Inflammatory macrophage treated with lipopolysaccharide for 4 hours (primary cell): ENCODE measurements around the gene ENO2.
"Not testable (repeated sequence)": the region's sequence is repeated elsewhere in the genome, so short reads cannot be mapped to it uniquely, and the experiment has no call there.

Experiments
- DNase-seq: peaks from one replicate; pipeline ENCODE4 v3.0.0-alpha.2; 2020

ENO2 gene

DNA sequence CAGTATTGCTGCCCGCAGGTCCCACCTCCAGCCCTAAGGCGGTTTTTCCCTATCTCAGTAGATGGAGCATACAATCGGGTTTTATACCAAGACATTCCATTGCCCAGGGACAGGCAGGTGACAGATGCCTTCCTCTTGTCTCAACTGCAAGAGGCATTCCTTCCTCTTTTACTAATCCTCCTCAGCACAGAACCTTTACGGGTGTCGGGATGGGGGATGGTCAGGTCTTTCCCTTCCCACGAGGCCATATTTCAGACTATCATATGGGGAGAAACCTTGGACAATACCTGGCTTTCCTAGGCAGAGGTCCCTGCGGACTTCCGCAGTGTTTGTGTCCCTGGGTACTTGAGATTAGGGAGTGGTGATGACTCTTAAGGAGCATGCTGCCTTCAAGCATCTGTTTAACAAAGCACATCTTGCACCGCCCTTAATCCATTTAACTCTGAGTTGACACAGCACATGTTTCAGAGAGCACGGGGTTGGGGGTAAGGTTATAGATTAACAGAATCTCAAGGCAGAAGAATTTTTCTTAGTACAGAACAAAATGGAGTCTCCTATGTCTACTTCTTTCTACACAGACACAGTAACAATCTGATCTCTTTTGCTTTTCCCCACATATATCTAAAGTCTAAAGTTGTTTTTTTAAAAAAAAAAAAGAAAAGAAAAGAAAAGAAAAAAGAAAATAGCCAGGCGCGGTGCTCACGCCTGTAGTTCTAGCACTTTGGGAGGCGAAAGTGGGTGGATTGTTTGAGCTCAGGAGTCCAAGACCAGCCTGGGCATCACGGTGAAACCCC, 28.0 kb upstream of the ENO2 start:
- DNase-seq = not testable (repeated sequence)

DNA sequence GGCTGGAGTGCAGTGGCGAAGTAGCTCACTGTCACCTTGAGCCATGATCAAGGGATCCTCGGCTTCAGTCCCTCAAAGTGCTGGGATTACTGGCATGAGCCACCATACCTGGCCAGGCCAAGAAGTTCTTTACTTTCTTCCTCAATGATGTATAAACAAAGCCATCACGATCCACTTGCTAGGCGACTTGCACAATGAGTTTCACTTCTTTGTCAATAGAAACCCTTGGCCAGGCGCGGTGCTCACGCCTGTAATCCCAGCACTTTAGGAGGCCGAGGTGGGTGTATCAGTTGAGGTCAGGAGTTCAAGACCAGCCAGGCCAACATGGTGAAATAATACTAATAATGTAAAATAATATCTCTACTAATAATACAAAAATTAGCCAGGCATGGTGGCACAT, 26.9 kb upstream of the ENO2 start:
- peak; percentile 78 for DNase-seq

DNA sequence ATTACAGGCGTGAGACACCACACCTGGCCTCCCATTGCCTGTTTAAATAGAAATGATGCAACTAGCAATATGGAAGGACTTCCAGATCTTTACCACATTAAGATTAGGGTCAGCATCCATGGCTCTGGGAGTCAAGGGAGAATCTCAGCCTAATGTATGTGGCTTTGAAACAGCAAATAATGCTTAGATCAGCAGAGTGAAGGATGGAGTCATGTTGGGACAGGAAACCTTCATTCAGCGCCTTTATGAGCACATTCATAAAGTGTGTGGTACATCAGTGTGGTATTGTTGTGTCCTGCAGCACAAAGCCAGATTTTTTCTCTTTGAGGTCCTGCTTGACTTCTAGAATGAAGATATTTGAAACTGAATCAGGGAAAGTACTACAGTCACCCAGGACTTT, 26.0 kb upstream of the ENO2 start:
- DNase-seq = no peak

DNA sequence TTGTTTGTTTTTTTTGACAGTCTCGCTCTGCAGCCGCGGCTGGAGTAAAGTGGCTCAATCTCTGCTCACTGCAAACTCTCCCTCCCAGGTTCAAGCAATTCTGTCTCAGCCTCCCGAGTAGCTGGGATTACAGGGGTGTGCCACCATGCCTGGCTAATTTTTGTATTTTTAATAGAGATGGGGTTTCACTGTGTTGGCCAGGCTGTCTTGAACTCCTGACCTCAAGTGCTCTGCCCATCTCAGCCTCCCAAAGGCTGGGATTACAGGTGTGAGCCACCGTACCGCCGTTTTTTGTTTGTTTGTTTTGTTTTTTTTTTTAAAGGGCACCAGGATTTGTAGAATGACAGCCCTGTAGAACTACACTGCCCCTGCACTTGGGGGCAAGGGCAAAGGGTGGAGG, 25.6 kb upstream of the ENO2 start:
- not testable (repeated sequence) for DNase-seq

DNA sequence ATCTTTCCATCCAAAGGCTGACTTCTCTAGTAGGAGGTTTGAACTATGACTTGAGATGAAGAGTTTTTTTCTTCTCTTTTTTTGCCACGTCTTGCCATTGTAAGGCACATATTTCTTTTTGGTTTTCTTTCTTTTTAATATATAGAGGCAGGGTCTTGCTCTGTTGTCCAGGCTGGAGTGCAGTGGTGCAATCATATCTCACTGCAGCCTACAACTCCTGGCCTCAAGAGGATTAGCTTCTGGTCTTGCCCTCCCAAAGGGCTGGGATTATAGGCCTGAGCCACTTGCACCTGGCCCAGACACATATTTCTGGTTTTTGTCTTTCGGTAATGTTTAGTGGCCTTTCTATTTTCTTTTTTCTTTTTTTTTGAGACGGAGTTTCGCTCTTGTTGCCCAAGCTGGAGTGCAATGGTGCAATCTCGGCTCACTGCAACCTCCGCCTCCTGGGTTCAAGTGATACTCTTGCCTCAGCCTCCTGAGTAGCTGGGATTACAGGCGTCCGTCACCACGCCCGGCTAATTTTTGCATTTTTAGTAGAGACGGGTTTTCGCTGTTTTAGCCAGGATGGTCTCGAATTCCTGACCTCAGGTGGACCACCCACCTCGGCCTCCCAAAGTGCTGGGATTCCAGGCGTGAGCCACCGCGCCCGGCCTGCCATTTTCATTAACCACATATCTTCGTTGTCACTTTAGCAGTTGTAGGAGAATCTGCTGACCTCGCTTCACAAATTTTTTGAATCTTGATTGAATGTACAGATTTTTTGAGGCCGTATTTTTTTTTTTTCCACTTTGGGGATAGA, 24.4 kb upstream of the ENO2 start:
- DNase-seq = not testable (repeated sequence)

DNA sequence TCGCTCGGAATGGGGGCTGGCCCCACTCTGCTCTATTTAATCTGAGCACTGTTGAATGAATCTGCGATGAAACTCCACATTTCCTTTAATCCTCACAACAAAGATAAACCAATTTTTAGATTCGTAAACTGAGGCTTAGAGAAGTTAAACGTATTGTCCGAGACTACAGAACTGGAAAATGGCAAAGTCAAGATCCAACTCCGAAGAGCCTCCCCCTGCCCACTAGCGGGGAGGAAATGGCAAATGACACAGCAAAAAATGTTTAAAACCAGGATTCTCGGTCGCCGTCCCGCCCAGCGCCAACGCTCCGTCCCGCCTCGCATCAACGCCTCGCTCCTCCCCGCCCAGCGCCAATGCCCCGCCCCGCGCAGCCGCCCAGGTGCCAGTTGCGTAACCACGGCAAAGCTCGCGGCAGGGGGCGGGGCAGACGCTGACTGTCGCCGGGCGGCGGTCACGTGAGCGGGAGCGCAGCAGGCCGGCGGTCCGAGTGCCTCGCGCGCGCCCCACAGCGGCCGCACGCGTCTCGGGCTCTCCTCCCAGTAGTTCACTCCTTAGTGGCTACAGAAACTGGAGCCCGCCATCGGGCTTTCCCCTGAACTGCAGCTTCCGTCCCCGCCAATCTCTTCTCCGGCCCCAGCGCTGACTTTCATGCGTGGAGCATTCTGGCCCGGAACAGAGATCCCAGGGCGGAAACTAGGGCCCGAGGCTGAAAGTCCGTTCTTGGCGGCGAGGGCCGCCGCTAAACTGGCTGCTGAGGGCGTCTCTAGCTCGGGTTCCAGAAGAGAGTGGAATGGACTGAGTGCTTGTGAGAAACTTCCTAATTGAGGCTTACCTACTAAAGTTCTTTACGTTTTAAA, 23.4 kb upstream of the ENO2 start:
- DNase-seq = peak; percentile 98

DNA sequence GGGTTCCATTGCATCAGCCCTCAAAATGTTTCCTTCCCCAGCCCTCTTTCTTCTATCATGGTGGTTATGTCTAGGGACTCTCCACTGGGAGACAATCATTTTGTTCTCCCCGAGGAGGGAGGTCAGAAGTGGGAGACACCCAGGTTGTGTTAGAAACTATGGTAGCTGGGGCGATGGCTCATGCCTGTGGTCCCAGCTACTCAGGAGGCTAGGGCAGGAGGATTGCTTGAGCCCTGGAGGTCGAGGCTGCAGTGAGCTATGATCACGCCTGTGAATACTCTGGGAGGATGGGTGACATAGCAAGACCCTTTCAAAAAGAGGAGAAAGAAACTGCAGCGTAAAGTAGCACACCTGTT, 22.8 kb upstream of the ENO2 start:
- no peak for DNase-seq

DNA sequence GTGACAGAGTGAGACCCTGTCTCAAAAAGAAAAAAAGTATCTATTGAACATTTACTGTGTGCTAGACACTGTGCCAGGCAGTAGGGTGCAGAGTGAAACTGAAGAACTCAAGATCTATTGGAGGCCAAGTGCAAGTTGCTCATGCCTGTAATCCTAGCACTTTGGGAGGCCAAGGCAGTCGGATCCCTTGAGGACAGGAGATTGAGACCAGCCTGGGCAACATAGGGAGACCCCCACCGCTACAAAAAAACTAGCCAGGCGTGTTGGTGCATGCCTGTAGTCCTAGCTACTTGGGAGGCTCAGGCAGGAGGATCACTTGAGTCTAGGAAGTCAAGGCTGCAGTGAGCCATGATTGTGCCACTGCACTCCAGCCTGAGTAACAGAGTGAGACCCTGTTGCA, 21.7 kb upstream of the ENO2 start:
- DNase-seq = not testable (repeated sequence)

DNA sequence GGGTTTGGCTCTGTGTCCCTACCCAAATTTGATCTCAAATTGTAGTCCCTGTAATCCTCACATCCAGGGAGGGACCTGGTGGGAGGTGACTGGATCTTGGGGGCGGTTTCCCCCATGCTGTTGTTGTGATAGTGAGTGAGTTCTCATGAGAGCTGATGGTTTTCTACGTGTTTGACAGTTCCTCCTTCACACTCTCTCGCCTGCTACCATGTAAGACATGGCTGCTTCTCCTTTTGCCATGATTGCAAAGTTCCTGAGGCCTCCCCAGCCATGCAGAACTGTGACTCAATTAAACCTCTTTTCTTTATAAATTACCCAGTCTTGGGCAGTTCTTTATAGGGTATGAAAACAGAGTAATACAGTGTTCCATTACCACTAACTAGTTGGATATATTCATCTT, 20.1 kb upstream of the ENO2 start:
- DNase-seq = peak; percentile 51

DNA sequence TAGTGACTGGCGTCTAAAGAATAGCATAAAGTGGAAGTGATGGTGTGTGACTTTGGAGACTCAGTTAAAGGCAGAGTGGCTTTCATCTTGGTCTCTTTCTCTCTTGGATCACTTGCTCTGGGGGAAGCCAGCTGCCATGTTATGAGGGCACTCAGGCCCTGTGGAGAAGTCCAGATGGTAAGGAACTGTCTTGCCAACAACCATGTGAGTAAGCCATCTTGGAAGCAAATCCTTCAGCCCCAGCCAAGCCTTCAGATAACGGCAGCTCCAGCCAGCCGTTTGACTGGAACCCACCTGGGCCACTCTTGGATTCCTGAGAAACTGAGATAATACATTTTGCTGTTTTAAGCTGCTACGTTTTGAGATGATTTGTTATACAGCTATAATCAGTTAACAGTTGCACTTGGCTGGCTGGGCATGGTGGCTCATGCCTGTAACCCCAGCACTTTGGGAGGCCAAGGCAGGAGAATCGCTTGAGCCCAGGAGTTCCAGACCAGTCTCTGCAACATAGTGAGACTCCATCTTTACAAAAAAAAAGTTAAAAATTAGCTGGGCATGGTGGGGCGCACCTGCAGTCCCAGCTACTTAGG, 17.4 kb upstream of the ENO2 start:
- no peak for DNase-seq

DNA sequence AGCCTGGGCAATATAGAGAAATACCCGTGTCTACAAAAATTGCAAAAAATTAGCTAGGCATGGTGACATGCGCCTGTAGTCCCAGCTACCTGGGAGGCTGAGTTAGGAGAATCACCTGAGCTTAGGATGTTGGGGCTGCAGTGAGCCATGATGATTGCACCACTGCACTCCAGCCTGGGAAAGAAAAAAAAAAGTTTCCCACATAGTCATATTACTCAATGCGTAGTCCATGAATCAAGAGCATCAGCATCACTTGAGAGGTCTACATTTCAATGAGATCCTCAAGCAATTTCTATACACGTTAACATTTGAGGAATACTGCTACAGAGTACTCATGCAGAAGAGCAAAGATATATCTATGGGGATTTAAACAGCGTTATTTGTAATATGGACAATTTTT, 15.0 kb upstream of the ENO2 start:
- DNase-seq = peak; percentile 50

DNA sequence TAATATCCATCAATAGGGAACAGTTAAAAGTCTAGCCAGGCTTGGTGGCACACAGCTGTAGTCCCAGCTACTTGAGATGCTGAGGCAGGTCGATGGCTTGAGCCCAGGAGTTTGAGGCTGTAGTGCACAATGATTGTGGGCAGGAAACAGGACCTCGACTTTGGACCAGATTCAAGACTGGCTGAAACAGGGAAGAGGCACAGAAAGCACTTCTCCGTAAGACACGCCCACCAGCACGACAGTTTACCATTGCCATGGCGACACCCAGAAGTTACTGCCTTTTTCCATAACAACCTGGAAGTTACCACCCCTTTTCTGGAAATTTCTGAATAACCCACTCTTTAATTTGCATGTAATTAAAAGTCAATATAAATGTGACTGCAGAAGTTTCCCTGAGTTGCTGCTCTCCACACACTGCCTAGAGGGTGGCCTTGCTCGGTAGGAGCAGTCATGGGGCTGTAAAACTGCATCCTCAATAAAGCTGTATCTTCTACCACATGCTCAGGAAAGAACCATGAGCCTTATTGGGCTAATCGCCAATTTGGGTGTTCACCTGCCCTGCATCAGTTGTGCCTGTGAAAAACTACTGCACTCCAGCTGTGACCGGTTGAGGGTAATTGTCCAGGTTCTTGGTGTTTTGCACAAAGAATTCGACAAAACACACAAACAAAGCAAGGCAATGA, 14.4 kb upstream of the ENO2 start:
- peak; percentile 85 for DNase-seq

DNA sequence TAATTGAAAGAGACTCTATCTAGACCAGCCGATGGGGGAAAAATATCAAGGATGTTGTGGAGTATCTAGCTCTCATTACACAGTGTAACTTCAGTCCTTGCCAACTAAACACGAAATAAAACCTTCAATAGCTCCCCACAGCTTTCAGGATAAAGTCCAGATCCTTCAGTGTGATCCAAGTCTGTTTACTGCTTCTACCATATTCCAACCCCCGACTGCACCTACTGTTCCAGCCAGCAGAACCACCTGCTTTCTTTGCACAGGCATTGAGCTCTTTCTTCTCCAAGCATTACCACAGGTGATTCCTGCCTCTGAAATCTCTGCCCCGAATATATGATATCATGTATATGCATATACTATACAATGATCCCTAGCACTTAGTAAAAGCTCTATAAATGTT, 11.9 kb upstream of the ENO2 start:
- no peak for DNase-seq

DNA sequence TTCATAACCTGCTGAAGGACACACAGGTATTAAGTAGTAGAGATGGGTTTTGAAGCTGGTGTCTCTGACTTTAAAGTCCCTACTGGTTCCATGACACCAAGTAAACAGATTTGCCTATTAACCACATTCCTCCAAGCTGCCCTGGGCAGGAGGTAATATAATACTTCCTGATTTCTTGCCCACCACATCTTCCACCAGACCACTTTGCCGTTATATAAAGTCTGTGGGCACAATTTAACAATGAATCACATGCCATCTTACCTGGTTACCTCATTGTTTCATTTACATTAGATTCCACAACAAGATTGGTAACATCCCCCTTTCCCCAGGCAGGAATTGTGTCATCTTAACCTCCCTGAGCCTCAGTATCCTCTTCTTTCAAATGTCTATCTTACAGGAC, 10.7 kb upstream of the ENO2 start:
- no peak for DNase-seq

DNA sequence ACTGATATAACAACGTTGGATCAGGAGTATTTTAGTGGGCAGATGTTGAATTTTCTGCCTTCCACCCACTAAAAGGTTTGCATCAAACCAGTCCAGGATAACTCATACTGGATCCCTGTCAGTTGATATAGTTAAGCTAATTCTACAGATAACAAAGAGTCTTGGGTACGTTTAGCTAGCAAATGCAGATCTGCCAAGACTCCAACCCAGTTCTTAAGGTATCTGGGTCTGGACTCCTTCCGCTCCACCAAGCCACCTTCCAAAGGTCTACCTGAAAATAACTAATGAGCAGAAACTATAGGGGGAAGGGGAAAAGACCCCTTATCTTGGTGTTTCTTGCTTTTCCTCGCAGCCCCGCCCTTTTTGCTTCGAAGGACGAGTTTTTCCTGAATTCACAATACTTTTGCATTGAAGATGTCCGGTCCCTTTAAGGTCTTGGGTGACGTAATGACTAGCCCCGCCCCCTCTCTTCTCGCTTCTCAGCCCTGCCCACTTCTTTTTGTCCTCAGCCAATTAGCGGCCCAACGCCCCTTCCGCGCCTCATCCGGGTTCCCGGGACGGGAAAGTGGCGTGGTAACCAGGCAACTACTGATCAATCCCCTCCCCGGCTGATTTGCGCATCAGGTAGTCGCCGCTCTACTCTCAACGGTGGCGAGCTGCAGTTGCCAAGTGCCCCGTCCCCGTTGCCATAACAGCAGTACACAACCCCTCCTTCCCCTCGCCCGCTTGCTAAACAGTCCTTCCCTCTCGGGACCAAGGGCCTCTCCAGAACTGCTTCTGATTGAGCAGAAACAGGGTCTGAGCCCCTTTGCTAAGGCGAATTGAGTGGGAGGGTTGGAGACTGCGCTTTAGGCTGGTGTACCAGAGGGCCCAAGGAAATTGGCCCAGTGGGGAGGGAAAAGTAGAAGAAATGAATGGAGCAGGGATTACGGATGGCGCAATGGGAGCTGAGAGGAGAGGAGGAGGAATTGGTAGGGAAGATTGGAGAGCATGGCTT, 9.8 kb upstream of the ENO2 start, which contains the start of gene LRRC23:
LRRC23 (plus strand) TSS at position 543 of the 997 bp plus-strand sequence. CDS start 812 bp downstream, outside the sequence.
- DNase-seq = peak; percentile 96

DNA sequence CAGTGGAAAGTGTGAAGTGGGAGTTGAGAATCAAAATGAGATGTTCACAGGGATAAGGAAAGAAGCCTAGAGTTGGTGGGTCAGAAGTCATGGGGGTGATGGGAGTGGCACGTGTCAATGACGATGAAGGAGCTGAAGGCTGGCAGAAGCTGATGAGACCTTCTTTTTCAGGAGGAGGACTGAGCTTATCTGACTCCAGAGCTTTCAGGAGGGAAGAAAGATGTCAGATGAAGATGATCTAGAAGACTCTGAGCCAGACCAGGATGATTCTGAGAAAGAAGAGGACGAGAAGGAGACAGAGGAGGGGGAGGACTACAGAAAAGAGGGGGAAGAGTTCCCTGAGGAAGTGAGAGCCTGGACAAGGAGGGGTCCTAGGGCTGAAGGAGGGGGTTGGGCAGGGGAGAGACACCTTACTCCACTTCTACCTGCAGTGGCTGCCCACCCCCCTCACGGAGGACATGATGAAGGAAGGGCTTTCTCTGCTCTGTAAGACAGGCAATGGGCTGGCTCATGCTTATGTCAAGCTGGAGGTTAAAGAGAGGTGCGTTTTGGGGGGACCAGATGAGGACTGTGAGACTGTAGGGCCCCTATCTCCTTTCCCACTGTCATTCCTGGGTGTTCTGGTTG, 8.9 kb upstream of the ENO2 start:
- DNase-seq = no peak

DNA sequence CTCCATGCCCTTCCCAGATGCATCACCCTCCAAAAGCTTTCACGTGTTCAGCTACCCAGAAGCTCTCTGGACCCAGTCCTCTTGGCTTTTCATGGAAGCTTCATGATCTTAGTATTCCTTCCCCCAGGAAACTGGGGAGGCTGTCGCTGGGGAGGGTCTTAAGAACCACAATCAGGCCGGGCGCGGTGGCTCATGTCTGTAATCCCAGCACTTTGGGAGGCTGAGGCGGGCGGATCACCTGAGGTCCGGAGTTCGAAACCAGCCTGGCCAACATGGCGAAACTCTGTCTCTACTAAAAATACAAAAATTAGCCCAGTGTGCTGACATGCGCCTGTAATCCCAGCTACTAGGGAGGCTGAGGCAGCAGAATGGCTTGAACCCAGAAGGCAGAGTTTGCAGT, 6.2 kb upstream of the ENO2 start:
- DNase-seq = not testable (repeated sequence)

DNA sequence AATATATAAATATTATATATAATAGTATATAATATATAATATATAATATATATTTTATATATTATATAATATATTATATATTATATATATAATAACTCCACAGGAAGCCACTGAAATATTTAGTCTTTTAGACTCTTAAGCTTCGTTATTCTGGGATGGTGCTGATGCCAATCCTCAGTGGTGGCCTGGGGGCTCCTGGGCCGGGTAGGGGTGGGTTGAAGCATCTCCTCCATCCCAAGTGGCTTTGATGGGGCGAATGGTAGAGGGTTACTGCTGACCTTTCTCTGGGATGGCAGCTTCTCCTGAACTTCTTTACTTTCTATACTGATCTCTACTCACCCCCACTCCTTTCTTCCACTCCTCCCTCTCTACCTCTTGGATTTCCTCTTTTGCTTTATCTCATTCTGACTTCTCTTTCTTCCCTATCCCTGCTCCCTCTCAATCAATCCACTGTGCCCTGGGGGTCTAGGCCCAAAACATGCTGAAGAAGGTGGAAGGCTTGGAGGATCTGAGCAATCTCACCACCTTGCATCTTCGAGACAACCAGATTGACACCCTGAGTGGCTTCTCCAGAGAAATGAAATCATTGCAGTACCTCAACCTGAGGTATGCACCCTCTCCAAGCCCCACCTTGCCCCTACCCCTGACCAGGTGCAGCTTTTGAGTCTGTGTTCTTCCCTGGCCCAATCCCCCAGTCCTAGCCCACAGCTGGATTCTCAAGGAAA, 4.8 kb upstream of the ENO2 start:
- DNase-seq = no peak

DNA sequence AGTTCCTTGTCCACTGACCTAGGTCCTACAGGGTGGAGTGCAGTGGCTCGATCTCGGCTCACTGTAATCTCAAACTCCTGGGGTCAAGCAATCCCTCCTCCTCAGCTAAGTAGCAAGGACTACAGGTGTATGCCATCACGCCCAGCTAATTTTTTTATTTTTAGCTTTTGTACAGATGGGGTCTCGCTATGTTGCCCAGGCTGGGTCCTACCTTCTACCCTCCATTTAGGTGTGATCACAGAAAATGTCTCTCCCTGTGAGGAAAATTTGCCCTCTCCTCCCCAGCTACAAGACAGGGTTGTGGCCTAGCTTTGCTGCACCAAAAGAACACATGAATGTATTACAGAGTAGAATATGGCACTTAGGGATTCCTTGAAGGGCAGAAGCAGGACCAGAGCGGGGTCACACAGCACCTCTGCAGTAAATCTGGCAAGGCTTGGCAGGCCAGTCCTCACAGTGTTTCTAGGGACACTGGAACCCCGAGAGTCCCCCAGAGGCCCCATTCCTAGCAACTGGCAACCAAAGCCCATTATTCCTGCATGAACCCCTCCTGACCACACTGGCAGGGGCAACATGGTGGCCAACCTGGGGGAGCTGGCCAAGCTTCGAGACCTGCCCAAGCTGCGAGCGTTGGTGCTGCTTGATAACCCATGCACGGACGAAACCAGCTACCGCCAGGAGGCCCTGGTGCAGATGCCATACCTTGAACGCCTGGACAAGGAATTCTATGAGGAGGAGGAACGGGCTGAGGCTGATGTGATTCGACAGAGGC, 2.0 kb upstream of the ENO2 start:
- DNase-seq = no peak
